ENCODE measurements around the gene C22orf42.
A peak's percentile ranks its signal among the peaks of the same experiment; 100 is the strongest.

The C22orf42 gene

DNA sequence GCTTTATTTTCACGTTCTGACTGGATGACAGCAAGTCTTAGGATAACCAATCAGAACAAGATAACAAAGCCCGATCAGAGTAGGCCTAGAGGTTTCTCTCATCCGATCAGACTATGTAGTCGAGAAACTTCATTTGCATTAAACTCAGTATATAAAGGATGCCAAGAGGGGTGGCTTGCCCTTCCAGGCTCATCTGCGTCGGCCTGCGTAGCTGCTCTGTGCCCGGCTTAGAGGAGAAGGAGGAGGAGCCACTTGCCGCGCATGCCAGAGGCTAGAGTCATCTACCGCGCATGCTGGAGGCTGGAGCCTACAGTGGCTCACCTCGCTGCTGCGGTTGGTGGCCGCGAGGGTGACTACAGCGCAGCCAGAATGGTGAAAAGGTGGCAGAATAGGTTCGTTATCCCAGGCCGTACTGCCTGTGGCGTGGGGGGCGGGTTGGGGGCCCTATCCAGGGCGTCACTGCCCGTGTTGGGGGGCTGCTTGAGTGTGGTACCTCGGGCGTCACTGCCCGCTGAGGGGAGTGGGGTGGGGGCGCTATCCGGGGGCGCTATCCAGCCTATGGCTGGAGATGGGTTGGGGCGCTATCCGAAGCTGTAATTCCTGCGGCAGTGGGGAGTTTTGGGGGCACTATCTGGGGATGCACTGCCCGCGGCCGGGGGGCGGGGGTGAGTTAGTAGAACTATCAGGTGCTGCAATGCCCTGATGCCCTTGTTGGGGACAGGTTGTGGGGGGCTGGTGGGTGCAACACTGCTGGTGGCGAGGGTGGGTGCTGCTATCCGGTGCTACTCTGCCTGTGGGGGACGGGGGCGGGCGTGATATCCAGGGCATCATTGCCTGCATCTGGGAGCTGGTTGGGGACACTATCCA, 46.0 kb upstream of the C22orf42 start, which contains the start of gene RFPL2:
TSS of gene RFPL2 (minus strand) at position 218 of the 867 bp plus-strand sequence. CDS start 2,622 bp downstream, outside the sequence.
- Histone ChIP-seq H3K36me3 (no peaks in the 10 kb centered on the region), H3K4me3 (ENCODE audit: low read depth, low read length) (peak within 1 kb of the TSS; percentile 63), H3K4me1 (no peaks in the 10 kb centered on the region), H3K9me3 (no peaks in the 10 kb centered on the region), H3K27me3 (peaks cover 33% of the 10 kb centered on the region)
- peak; percentile 78 for DNase-seq
- TF ChIP-seq CTCF (IDR thresholded peaks at IDR 0.05; ENCODE audit: low read depth, low read length), result no peak

- Histone ChIP-seq H3K36me3 (no peaks in the 10 kb centered on the region), H3K4me1 (no peaks in the 10 kb centered on the region), H3K27me3 (peaks cover 33% of the 10 kb centered on the region), H3K9me3 (no peaks in the 10 kb centered on the region), H3K4me3 (ENCODE audit: low read depth, low read length) (peak overlapping the region; percentile 63)
- DNase-seq, result no peak
- no peak for TF ChIP-seq CTCF (IDR thresholded peaks at IDR 0.05; ENCODE audit: low read depth, low read length)
These were observed 45.1 kb upstream of the C22orf42 start for GRCh38 chr22:32204040-32204855.

GRCh38 chr22:32203181-32204039, 44.3 kb upstream of the C22orf42 start:
- H3K9me3 ChIP-seq, result no peaks in the 10 kb centered on the region
- H3K4me1 ChIP-seq, result no peaks in the 10 kb centered on the region
- no peak for DNase-seq
- H3K4me3 ChIP-seq (ENCODE audit: low read depth, low read length), result no peak overlapping the region
- TF ChIP-seq CTCF (IDR thresholded peaks at IDR 0.05; ENCODE audit: low read depth, low read length), result no peak
- no peaks in the 10 kb centered on the region for H3K36me3 ChIP-seq
- H3K27me3 ChIP-seq, result peaks cover 33% of the 10 kb centered on the region

- peak; percentile 60 for TF ChIP-seq CTCF (IDR thresholded peaks at IDR 0.05; ENCODE audit: low read depth, low read length)
- peaks cover 36% of the 10 kb centered on the region for H3K27me3 ChIP-seq
- H3K36me3 ChIP-seq, result no peaks in the 10 kb centered on the region
- no peak overlapping the region for H3K4me3 ChIP-seq (ENCODE audit: low read depth, low read length)
- peak; percentile 55 for DNase-seq
- no peaks in the 10 kb centered on the region for H3K9me3 ChIP-seq
- H3K4me1 ChIP-seq, result no peaks in the 10 kb centered on the region
These were observed 43.6 kb upstream of the C22orf42 start for GRCh38 chr22:32202539-32203180.

GRCh38 chr22:32202161-32202538, 43.0 kb upstream of the C22orf42 start:
- no peaks in the 10 kb centered on the region for H3K4me1 ChIP-seq
- TF ChIP-seq CTCF (IDR thresholded peaks at IDR 0.05; ENCODE audit: low read depth, low read length), result no peak
- H3K27me3 ChIP-seq, result peaks cover 38% of the 10 kb centered on the region
- no peaks in the 10 kb centered on the region for H3K9me3 ChIP-seq
- no peak overlapping the region for H3K4me3 ChIP-seq (ENCODE audit: low read depth, low read length)
- DNase-seq, result no peak
- H3K36me3 ChIP-seq, result no peaks in the 10 kb centered on the region
